ENCODE measurements around the gene SLC38A10.

The SLC38A10 gene

GRCh38 chr17:81257533-81257932 is 37.6 kb downstream of the SLC38A10 start:
- POLR2A ChIA-PET, result no interaction called here
- CTCF ChIA-PET, result interaction anchor here (1.5 kb wide), 2 partner anchors 38 to 227 kb away, joined by 3 to 5 read pairs; partner anchors contain the start of gene SLC38A10
- TF ChIP-seq CTCF (IDR thresholded peaks at IDR 0.05; ENCODE audit: control extremely low read depth, extremely low read depth, low read depth, missing control alignments), result no peak
- DNase-seq (ENCODE audit: extremely low spot score), result no peak

- POLR2A ChIA-PET, result no interaction called here
- CTCF ChIA-PET, result interaction anchor here (1.5 kb wide), 2 partner anchors 39 to 228 kb away, joined by 3 to 5 read pairs; partner anchors contain the start of gene SLC38A10
- no peak for DNase-seq (ENCODE audit: extremely low spot score)
- no peak for TF ChIP-seq CTCF (IDR thresholded peaks at IDR 0.05; ENCODE audit: control extremely low read depth, extremely low read depth, low read depth, missing control alignments)
These were observed 38.5 kb downstream of the SLC38A10 start for GRCh38 chr17:81256616-81257015.

- CTCF ChIA-PET, result interaction anchor here (0.8 to 3.4 kb wide), 3 partner anchors 16 to 229 kb away, joined by 3 to 41 read pairs (median 4); partner anchors contain the start of genes NDUFAF8 and TEPSIN
- DNase-seq (ENCODE audit: extremely low spot score), result no peak
- POLR2A ChIA-PET, result no interaction called here
- TF ChIP-seq CTCF (IDR thresholded peaks at IDR 0.05; ENCODE audit: control extremely low read depth, extremely low read depth, low read depth, missing control alignments), result peak; percentile 20
These were observed 40.0 kb downstream of the SLC38A10 start for GRCh38 chr17:81254955-81255717.

GRCh38 chr17:81253358-81254131 is 41.6 kb downstream of the SLC38A10 start:
- peak; percentile 64 for TF ChIP-seq CTCF (IDR thresholded peaks at IDR 0.05; ENCODE audit: control extremely low read depth, extremely low read depth, low read depth, missing control alignments)
- ChIA-PET CTCF (interaction anchor here (0.7 to 3.4 kb wide), 14 partner anchors 9 to 348 kb away, joined by 3 to 41 read pairs (median 3); partner anchors contain the start of gene SLC38A10), POLR2A (no interaction called here)
- peak; percentile 72 for DNase-seq (ENCODE audit: extremely low spot score)

GRCh38 chr17:81252987-81253329 is 42.1 kb downstream of the SLC38A10 start:
- ChIA-PET CTCF (interaction anchor here (0.7 to 3.4 kb wide), 16 partner anchors 8 to 349 kb away, joined by 3 to 41 read pairs (median 3); partner anchors contain the start of genes NDUFAF8, SLC38A10 and TEPSIN), POLR2A (no interaction called here)
- TF ChIP-seq CTCF (IDR thresholded peaks at IDR 0.05; ENCODE audit: control extremely low read depth, extremely low read depth, low read depth, missing control alignments), result no peak
- DNase-seq (ENCODE audit: extremely low spot score), result no peak

GRCh38 chr17:81252326-81252986 is 42.7 kb downstream of the SLC38A10 start:
- ChIA-PET POLR2A (no interaction called here), CTCF (interaction anchor here (0.7 to 3.4 kb wide), 17 partner anchors 7 to 349 kb away, joined by 3 to 41 read pairs (median 3); partner anchors contain the start of genes NDUFAF8, SLC38A10 and TEPSIN)
- TF ChIP-seq CTCF (IDR thresholded peaks at IDR 0.05; ENCODE audit: control extremely low read depth, extremely low read depth, low read depth, missing control alignments), result no peak
- DNase-seq (ENCODE audit: extremely low spot score), result no peak
